Left renal cortex interstitium (tissue), 4 donors: ENCODE data around the gene ARHGEF12. TPM values are rescaled to one million over a fixed set of nuclear protein-coding genes. Genes with fewer than 3 reads are reported as not detected.

Experiments
- DNase-seq, 4 donors: peaks; one replicate each; pipeline ENCODE4 v3.0.0-alpha.2; 2013; ENCODE audit warnings: low read depth in 4 of 4, low spot score in 2 of 4, missing footprints in 1 of 4
- polyA plus RNA-seq, 4 donors: library from polyadenylated mRNA; unstranded; fragments of 120-200 nt; gene quantifications; one replicate each; pipeline ENCODE4 v1.2.1, GENCODE V29; 2013; ENCODE audit not compliant: insufficient read length in 4 of 4

ARHGEF12 gene
- polyA plus RNA-seq, 4 donors, result 102 to 136 (median 120) TPM

DNA sequence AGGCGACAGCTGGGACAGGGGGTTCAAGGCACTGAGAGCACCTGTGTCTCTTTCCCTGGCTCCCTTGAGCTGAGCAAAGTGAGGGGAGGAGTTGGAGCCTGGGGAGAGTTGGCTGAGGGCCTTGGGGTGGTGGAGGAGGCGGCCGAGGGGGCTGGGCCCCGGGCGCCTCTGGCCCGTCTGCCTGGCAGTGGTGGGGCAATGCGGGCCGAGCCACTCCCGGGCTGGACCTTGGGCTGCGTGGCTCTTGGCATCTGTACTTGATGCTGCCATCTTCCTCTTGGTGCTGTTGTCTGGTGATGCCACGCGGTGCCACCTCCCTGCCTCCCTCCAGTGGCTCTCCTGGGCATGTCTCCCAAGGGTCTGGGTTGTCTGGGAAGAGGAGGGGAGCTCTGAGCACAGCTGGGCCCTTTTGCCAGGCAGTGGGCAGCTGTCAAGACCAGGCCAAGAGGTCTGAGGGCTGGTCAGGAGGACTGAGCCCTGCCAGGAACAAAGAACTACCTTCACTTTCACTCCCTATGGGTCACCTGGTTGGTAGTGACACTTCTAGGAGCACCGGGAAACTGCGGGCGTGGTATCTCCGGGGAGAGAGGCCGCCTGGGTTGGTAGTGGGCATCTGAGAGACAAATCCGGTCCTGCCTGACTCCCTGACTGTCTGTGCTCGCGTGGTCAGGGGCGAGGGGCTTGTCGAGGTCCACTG is 176.7 kb downstream of the ARHGEF12 start:
- no peak for DNase-seq

DNA sequence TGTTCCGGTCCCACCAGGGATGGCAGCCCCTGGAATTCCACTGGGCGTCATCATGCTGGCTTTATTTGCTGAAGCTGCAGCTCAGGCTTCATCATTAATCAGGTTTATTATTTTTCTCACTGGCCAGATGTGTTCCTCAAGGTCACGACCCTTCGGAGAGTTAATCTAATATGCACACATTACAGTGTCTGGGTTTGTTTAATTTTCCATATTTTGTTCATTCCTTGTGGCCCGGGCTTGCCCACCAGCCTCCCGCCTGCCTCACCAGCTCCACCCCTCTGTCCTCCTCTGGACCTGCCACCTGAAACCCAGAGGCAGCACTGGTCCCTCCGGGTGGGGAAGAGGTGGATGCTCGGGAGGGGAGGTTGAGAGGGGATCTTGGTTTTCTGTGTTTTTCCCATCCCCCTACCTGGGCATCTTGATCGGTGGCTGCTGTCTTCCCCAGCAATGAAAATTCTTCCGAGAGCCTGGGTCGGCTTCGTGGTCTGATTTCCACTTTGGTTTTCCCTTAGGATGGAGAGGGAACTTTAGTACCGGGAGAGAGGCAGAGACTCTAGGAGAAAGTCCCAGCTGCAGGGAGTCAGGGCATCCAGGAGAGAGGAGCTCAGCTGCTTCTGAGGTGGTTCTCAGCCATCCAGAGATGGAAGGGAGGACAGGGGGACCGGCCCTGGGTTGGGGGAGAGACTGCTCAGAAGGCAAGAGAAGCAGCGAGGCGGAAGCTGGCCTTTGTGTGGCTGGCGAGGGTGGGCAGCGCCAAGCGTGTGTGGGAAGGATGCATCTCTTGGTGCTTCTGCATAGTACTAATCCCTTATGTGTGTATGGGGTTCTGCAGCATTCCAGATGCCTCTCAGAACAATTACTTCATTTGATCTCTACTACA is 177.5 kb downstream of the ARHGEF12 start:
- no peak for DNase-seq

DNA sequence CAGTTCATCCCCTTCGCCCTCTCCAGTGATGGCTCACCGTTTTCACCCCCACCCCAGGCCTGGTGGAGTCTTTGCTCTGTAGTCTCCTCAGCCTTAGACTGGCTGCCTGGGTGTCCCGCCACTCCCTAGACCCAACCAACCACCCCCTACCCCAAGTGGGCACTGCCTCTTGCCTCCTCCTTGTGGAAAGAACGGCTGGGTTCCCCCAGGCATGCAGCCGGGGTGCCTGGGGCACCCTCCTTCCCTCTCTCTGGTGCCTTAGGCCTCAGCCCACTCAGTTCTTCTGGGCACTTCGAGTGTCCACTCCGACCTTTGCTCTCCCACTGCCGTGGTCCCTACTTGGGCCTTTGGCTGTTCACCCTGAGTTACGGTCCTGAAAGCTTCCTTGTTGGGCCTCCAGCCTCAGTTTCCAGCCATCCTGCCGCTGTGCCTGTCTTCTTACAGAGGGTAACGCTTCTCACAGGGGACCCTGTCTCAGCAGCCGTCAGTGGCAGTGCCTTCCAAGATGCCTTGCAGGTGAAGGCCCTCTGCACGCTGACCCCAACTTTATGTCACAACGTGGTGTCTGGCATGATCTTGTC is 178.4 kb downstream of the ARHGEF12 start:
- DNase-seq, result no peak

DNA sequence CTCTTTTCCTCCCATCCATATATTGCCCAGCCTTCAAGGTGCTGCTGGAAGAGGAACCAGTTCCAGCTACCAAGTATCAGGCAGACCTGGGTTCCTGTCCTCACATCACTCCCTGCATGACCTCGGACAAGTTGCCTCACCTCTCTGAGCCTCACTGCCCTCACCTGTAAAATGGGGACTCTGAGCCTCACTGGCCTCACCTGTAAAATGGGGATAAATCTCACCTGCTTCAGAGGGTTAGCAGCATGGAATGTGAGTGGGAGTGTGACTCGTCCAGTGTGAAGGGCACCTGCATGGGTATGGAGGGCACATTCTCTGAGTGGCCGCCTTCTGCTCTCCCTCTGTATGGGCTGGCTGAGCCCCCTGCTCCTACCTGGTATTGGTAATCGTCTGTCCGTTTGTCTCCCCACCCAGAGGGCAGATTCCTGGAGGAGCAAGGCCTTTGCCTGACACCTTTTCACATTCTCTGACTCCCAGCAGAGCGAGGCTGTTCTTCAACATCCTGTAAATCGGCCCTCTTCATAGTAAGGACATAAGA is 179.0 kb downstream of the ARHGEF12 start:
- DNase-seq, result no peak

- DNase-seq, result no peak
Measured at GRCh38 chr11:120516461-120517389, 180.5 kb downstream of the ARHGEF12 start.

- DNase-seq, result no peak
Measured at GRCh38 chr11:120517390-120517761, 181.2 kb downstream of the ARHGEF12 start.

GRCh38 chr11:120517801-120518291 is 181.6 kb downstream of the ARHGEF12 start:
- DNase-seq, result peak in 1 of 4 donors; percentile 59

DNA sequence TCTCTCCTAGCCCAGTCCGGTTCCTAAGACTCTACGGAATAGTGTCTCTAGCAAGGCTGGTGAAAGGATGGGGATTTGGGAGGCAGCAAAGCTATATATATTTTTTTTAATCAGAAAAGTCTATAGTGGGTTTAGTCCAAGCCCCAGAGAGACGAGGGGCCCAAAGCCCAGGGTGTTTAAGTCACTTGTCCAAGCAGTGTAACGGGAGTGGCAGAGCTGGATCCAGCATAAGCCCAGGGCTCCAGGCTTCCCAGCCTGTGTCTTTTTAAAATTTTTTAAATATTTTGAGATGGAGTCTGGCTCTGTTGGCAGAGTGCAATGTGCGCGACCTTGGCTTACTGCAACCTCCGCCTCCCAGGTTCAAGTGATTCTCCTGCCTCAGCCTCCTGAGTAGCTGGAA is 182.1 kb downstream of the ARHGEF12 start:
- DNase-seq, result no peak

GRCh38 chr11:120519474-120519873 is 183.3 kb downstream of the ARHGEF12 start:
- DNase-seq, result no peak

DNA sequence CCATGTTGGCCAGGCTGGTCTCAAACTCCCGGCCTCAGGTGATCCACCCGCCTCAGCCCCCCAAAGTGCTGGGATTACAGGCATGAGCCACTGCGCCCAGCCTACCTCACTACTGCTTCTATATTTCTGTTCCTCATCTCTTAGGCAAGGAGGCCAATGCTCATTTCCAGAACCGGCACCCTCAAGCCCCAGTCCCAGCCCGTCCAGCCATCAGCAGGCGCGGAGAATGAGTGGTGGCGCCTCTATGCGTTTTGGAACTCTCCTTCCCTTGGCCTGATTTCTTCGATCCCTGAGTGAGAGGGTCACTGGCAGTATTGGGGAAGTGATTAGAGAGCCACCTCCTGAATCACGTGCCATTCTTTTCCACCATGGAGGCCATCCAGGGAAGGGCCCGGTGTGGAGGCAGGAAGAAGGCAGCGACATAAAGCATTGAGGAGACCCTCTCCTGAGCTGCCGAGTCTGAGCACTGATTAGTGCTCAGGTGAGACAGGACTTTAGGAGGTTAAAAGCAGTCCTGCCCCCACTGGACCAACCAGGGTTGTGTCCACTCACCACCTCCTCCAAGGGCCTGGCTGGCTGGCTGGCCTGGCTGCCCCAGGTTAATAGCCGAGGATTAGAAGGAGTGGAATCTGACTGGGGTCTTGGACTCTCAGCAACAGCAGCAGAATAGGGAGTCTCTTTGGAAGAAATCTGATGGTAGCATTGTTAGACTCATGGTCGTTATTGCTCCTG is 184.0 kb downstream of the ARHGEF12 start:
- no peak for DNase-seq

- DNase-seq, result no peak
Measured at GRCh38 chr11:120521176-120521575, 185.0 kb downstream of the ARHGEF12 start.

- no peak for DNase-seq
Measured at GRCh38 chr11:120522021-120522420, 185.8 kb downstream of the ARHGEF12 start.

DNA sequence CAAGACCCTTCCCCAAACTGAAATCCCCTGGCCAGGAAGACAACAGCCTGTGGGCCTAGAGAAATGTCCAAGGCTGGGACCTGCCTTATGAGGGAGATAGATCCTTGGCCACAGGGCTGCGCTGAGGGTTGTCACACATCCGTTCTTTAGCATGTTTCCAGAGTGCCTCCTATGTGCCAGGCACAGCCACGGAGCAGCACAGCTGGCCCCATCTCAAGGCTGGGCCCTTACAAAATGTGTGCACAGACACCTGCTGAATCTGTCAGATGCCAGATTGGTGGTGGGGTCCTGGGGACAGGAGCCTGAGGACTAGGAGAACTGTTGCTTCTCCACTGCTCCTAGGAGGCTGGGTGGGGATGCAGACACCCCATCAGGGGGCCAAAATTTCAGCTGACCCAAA is 186.5 kb downstream of the ARHGEF12 start:
- no peak for DNase-seq

- DNase-seq, result peak in 1 of 4 donors; percentile 41
Measured at GRCh38 chr11:120523196-120523595, 187.0 kb downstream of the ARHGEF12 start.

DNA sequence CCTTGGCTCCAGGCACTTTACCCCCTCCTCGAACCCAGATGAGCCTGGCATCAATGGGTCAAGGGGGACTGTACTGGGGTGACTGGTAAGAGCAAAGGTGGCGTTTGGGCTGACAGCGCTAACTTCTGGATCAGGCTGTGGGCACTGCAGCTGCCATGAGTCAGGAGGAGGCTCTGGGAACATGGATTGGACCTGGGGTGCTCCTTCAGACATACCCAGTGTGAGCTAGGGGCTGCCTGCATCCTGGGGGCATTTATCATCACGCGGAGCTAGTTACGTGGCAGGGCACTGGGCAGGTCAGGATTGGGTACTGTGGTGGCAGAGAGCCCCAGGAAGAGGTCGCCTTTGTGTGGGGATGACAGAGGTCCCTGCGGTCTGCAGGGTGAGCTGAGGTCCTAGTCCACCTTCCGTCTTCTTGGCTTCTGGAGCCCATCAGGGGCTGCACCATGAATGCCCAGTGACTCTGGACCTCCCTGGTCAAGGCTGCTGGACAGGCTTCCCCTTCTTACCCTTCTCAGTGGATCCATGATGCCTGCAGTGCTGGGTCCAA is 188.4 kb downstream of the ARHGEF12 start:
- no peak for DNase-seq

DNA sequence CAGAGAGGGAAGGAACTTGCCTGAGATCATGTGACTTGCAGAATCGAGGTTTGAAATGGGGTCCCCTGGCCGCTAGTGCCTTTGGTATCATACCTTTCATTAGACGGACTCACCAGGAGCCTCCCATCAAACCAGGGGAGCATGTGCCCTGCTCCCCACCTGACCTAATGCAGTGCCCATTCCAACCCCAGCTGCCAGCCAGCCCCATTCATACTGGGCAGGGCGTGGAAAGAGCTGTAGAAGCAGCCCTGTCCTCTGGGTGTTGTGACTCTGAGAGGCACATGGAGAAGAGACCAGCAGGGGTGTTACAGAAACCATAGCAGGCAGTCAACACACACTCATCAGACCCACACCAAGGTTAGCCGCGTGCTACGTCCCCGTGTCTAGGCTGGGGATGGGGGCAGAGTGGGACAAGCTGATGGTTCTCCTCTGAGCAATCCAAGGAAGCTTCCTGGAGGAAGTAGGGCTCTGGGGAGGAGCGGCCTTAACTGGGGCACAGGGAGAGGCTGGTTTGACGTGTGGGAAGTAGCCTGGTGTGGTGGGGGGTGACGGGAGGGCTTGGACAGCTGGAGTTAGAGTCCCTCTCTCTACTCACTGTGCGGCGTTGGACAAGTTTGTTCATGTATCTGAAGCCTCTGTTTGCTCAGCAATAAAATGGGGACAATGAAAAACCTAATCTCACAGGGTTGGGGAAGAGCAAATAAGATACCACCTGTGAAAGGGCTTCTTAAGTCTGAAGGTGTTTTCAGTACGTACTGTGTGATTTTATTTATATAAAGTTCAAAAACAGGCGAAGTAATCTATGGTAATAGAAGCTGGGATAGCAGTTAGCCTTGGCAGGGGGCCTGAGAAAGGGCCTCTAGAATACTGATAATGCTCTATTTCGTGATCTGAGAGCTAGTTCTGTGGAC is 189.3 kb downstream of the ARHGEF12 start:
- no peak for DNase-seq

DNA sequence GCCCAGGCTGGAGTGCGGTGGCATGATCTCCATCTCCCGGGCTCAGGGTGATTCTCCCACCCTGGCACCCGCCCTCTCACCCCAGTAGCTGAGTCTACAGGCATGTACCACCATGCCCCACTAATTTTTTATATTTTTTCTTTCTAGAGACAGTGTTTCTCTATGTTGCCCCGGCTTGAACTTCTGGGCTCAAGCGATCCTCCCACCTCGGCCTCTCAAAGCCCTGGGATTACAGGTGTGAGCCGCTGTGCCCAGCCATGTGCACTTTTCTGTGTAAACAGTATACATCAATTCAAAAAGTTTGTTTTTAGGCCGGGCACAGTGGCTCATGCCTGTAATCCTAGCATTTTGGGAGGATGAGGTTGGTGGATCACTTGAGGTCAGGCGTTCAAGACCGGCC is 190.0 kb downstream of the ARHGEF12 start:
- no peak for DNase-seq
